Measurements from ENCODE around the gene HJV.

Gene HJV

DNA sequence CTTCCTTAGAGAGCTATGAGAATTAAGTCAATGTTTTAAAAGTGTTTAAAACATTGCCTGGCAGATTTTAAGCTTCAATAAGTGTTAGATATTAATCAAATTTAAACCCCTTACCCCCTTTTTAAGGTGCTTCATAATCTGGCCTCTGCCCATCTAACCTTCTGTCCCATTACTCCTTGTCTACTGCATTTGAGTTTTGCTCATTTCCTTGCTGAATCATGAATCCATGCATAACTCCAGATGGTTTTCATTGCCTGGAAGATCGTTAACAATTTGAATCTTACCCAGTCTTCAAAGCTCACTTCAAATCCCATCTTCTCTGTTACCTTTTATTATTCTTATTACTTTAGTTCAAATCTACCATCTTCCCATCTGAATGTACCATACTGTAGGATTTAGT is 4.6 kb downstream of the HJV start:
- DNase-seq (ENCODE audit: low read depth) = no peak
- TF ChIP-seq, protein P1, sequence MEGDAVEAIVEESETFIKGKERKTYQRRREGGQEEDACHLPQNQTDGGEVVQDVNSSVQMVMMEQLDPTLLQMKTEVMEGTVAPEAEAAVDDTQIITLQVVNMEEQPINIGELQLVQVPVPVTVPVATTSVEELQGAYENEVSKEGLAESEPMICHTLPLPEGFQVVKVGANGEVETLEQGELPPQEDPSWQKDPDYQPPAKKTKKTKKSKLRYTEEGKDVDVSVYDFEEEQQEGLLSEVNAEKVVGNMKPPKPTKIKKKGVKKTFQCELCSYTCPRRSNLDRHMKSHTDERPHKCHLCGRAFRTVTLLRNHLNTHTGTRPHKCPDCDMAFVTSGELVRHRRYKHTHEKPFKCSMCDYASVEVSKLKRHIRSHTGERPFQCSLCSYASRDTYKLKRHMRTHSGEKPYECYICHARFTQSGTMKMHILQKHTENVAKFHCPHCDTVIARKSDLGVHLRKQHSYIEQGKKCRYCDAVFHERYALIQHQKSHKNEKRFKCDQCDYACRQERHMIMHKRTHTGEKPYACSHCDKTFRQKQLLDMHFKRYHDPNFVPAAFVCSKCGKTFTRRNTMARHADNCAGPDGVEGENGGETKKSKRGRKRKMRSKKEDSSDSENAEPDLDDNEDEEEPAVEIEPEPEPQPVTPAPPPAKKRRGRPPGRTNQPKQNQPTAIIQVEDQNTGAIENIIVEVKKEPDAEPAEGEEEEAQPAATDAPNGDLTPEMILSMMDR (IDR thresholded peaks at IDR 0.05; ENCODE audit: control insufficient read depth, extremely low read depth, insufficient read depth) = no peak

DNA sequence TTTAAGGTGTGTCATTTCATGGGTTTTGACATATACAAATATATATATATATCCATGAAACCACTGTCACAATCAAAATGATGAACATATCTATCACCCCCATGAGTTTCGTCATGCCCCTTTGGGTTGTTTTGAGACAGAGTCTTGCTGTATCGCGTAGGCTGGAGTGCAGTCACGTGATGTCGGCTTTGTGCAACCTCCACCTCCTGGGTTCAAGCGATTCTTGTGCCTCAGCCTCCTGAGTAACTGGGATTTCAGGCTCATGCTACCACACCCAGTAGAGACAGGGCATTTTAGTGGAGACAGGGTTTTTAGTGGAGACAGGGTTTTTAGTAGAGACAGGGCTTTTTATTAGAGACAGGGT is 8.0 kb downstream of the HJV start:
- no peak for DNase-seq (ENCODE audit: low read depth)
- TF ChIP-seq, protein P1 (IDR thresholded peaks at IDR 0.05; ENCODE audit: control insufficient read depth, extremely low read depth, insufficient read depth) = no peak
- no peak overlapping the region for H3K4me3 ChIP-seq (ENCODE audit: low read depth, low read length)

More for the DNA sequence above, 4.6 kb downstream of the HJV start:
- no peak overlapping the region for H3K4me3 ChIP-seq (ENCODE audit: low read depth, low read length)

DNA sequence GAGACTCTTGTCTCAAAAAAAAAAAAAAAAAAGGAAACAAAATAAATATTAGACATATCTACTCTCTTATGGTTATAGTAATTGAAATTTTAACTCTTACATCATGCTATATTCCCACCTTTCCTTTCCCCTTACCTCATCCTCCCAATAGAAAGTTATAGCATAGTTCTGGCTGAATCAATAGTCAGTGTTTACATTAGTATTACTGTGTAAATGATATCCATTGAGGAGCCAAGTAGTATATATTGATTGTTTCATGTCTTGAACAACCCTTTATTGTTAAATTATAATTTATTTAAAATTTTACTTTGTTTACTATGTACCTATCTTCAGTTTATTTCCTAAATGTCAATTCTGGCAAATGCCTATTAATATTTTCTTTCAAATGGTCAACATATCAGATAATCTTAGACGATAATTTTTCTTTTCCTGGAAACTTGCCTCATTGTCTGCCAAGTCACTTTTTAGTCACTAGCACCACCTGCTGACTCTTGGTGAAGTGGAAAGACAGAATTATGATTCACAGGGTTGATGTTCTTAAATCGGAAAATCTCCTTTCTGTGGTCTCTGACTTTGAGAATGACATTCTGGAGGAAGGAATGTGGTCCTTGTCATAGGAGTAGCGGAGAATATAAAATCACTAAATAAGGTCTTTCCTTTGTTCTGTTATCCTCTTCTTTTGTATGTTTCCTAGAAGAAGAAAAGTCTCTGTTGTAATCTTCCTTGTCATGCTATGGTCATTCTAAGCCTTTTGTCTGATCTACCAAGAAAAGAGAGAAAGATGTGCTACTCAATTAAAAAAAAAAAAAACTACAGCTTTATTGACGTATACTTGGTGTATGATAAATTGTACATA is 8.6 kb downstream of the HJV start:
- H3K4me3 ChIP-seq (ENCODE audit: low read depth, low read length) = no peak overlapping the region
- TF ChIP-seq, protein P1 (IDR thresholded peaks at IDR 0.05; ENCODE audit: control insufficient read depth, extremely low read depth, insufficient read depth) = peak; percentile 85
- peak; percentile 83 for DNase-seq (ENCODE audit: low read depth)

DNA sequence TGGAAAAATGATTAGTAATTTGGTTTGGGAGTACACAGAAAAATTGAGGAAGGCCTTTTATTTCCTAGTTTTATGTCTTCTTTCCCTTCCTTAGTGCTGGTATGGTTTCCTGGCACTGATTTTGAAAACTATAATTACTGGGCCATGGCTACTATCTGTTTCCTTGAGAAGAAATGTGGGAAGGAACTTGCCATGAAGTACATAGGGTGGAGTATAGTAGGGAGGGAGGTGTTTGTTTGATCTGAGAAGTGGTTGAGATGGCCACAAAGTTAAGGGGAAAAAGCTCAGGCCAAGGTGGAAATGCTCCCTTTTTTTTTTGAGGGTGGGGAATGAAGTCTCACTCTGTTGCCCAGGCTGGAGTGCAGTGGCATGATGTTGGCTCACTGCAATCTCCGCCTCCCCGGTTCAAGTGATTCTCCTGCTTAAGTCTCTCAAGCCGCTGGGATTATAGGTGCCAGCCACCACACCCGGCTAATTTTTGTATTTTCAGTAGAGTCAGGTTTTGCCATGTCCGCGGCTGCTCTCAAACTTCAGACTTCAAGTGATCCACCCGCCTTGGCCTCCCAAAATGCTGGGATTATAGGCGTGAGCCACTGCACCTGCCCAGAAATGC is 11.3 kb downstream of the HJV start:
- H3K4me3 ChIP-seq (ENCODE audit: low read depth, low read length) = no peak overlapping the region
- no peak for DNase-seq (ENCODE audit: low read depth)
- TF ChIP-seq, protein P1 (IDR thresholded peaks at IDR 0.05; ENCODE audit: control insufficient read depth, extremely low read depth, insufficient read depth) = no peak

DNA sequence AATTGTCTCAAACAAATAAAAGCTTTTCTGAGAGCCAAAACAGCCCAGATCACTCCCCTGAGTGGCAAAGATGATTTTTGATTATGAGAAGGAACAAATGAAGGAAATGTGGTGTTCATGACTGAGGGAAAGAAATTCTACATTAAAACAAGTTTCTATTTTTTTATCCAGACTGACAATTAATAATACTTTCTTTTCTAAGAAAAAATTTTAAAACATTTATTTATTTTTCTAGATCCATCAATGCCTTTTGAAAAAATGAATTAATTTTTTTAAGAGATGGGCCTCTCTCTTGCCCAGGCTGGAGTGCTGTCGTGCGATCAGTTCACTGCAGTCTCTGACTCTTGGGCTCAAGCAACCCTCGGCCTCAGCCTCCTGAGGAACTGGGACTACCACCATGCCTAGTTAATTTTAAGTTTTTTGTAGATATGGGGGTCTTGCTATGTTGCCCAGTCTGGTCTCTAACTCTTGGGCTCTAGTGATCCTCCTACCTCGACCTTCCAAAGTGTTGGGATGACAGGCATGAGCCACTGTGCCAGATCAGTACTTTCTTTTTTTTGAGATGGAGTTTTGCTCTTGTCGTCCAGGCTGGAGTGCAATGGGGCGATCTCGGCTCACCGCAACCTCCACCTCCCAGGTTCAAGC is 13.9 kb downstream of the HJV start:
- H3K4me3 ChIP-seq (ENCODE audit: low read depth, low read length) = no peak overlapping the region
- DNase-seq (ENCODE audit: low read depth) = no peak

DNA sequence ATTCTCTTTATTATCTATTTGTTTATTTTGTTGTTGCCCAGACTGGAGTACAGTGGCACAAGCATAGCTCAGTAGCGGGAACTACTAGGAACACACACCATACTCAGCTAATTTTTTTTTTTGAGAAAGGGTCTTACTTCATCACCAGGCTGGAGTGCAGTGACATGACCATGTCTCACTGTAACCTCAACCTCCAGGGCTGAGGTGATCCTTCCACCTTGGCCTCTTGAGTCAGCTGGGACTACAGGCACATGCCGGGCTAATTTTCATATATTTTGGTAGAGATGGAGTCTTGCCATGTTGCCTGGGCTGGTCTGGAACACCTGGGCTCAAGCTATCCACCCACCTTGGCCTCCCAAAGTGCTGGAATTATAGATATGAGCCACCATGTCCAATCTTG is 19.8 kb downstream of the HJV start:
- no peak for DNase-seq (ENCODE audit: low read depth)
- TF ChIP-seq, protein P1 (IDR thresholded peaks at IDR 0.05; ENCODE audit: control insufficient read depth, extremely low read depth, insufficient read depth) = no peak

More for the DNA sequence above, 13.9 kb downstream of the HJV start:
- TF ChIP-seq, protein P1 (IDR thresholded peaks at IDR 0.05; ENCODE audit: control insufficient read depth, extremely low read depth, insufficient read depth) = no peak

More for the DNA sequence above, 19.8 kb downstream of the HJV start:
- H3K4me3 ChIP-seq (ENCODE audit: low read depth, low read length) = no peak overlapping the region
